ENCODE results near the gene APP.

DNA sequence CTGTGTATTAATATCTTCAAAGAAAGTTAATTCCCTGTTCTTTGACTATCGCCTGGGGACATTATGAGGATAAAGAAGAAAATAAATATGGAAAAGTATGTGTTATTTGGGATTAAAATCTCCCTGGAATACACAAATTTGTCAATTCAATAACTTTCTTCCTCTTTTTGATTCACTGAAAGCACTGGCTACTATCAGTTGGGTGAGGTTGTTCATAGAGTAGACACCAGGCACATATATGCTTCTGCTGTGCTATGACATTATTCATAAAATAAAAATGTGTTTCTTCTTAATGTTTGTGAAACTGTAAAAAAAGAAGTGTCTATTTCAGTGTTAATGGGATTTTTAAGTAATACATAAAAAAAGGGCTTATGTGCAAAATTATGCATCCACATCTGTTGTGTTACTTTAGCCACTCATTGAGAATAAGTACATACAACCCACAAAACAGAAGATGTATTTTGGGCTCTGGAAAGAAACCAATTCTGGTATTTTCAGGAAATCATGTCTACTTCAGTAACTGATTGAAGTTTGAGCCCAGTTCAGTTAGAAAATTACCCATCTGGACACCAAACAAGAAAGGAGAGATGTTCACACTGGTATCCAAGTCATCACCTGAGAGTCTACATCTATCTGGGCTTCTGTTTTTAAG, 266.4 kb downstream of the APP start:
- TF ChIP-seq POLR2A (IDR thresholded peaks at IDR 0.05; ENCODE audit: low read depth, low read length) (no peak), TAF1 (IDR thresholded peaks at IDR 0.05; ENCODE audit: low read depth, low read length) (no peak), POLR2AphosphoS5 (IDR thresholded peaks at IDR 0.05; ENCODE audit: low read depth, low read length) (no peak), SPI1 (IDR thresholded peaks at IDR 0.05; ENCODE audit: low read depth, low read length) (no peak), POU2F2 (IDR thresholded peaks at IDR 0.05; ENCODE audit: low read depth, low read length) (no peak)

All from GM12891 (cell line).